Lower leg skin (tissue), 3 donors: Measurements from ENCODE around the gene PHEX.

Source experiments
- CTCF ChIP-seq, 3 donors: fragments of 450-650 bp; IDR thresholded peaks; one replicate each; pipeline ENCODE4 v1.5.1; 2016; ENCODE audit warnings: antibody characterized with exemption in 3 of 3, mild to moderate bottlenecking in 3 of 3, moderate library complexity in 2 of 3
- POLR2A ChIP-seq, 2 donors: fragments of 450-650 bp; IDR thresholded peaks; one replicate each; pipeline ENCODE4 v1.6.1; 2016 to 2017; ENCODE audit warnings: antibody characterized with exemption in 2 of 2, mild to moderate bottlenecking in 1 of 2, moderate library complexity in 1 of 2

- TF ChIP-seq CTCF (IDR thresholded peaks at IDR 0.05) (no peak), POLR2A (IDR thresholded peaks at IDR 0.05) (no peak)
Observed at GRCh38 chrX:22147942-22148341, 115.8 kb downstream of the PHEX start.
